HepG2 (cell line): ENCODE measurements around the gene HES3. TPM values are rescaled to one million over a fixed set of nuclear protein-coding genes. Genes with fewer than 3 reads are reported as not detected.

Source experiments
- ATAC-seq: fragments of 200-7000 bp; cut with Tn5 transposase; 3 replicates; pipeline ENCODE4 v1.9.1; 2020; ENCODE audit warnings: mild to moderate bottlenecking, moderate library complexity
- BruUV-seq: library from RNA; stranded (reverse); fragments of 400-500 nt; replicated peaks from 2 replicates; lab custom pipeline; 2021; lab: Mats Ljungman, UMichigan
- CTCF ChIA-PET: fragments of 300-600 bp; formaldehyde crosslinking; extraction: SDS; loops from one replicate; lab custom pipeline; 2021; ENCODE audit warnings: low total read pairs, inconsistent platforms, low intra/inter-chr PET ratio; lab: Yijun Ruan, JAX
- POLR2A ChIA-PET: fragments of 350-600 bp; sonication (Branson Sonifier 250); formaldehyde crosslinking; loops from one replicate; lab custom pipeline; 2020; ENCODE audit warnings: antibody characterized with exemption, inconsistent platforms; lab: Yijun Ruan, JAX
- DNase-seq: peaks from one replicate; pipeline ENCODE4 v3.0.0-alpha.2; 2015; ENCODE audit warnings: low spot score
- FAIRE-seq: peaks from 3 replicates; lab custom pipeline; 2011; peaks lifted over from hg19 to GRCh38; lab: Jason Lieb, UNC
- H2AFZ ChIP-seq: one replicate; pipeline ENCODE4 v1.6.1; 2011; ENCODE audit warnings: low read length, inconsistent platforms
- H3K27ac ChIP-seq: fragments of 300-600 bp; 3 replicates; pipeline ENCODE4 v1.8.0; 2011; ENCODE audit warnings: mixed run types, mild to moderate bottlenecking, mixed read lengths, low read length, inconsistent platforms; ENCODE audit not compliant: insufficient read depth; ENCODE audit errors: extremely low read length
- H3K27me3 ChIP-seq, 2 experiments: fragments of 200-600 bp in 1 of 2; 2 replicates in 1 of 2; 3 replicates in 1 of 2; pipeline versions ENCODE4 v1.6.0 to v1.8.0; 2011; ENCODE audit warnings: low read length in 2 of 2, mild to moderate bottlenecking in 2 of 2, moderate library complexity in 2 of 2, inconsistent platforms in 1 of 2; ENCODE audit not compliant: insufficient read depth in 2 of 2, control insufficient read depth in 1 of 2
- H3K36me3 ChIP-seq, 2 experiments: fragments of 200-600 bp in 1 of 2; replicated peaks in 1 of 2; 2 replicates in 1 of 2; 3 replicates in 1 of 2; pipeline versions ENCODE4 v1.5.1 to v1.8.0; 2011; ENCODE audit warnings: low read length in 2 of 2, inconsistent platforms in 1 of 2; ENCODE audit not compliant: insufficient read depth in 2 of 2, control insufficient read depth in 1 of 2
- H3K4me1 ChIP-seq: 2 replicates; pipeline ENCODE4 v1.5.1; 2012; ENCODE audit warnings: low read length, inconsistent platforms; ENCODE audit not compliant: insufficient read depth
- H3K4me2 ChIP-seq: 2 replicates; pipeline ENCODE4 v1.6.0; 2011; ENCODE audit warnings: low read depth, low read length, inconsistent platforms
- H3K4me3 ChIP-seq, 3 experiments: fragments of 200-600 bp in 1 of 3; sonication (generic), shearing (Covaris generic) in 1 of 3; replicated peaks in 1 of 3; 2 replicates each; pipeline ENCODE4 v1.5.1; 2011 to 2016; ENCODE audit warnings: low read length in 3 of 3, inconsistent platforms in 2 of 3, low read depth in 2 of 3, mild to moderate bottlenecking in 2 of 3, control low read depth in 1 of 3, mixed read lengths in 1 of 3; ENCODE audit not compliant: insufficient read depth in 1 of 3
- H3K79me2 ChIP-seq: one replicate; pipeline ENCODE4 v1.6.1; 2011; ENCODE audit warnings: low read length, inconsistent platforms; ENCODE audit not compliant: insufficient read depth
- H3K9ac ChIP-seq: 2 replicates; pipeline ENCODE4 v1.6.0; 2011; ENCODE audit warnings: mild to moderate bottlenecking, low read depth, low read length, inconsistent platforms; ENCODE audit not compliant: insufficient read depth
- H3K9me3 ChIP-seq: 2 replicates; pipeline ENCODE4 v1.5.1; 2012; ENCODE audit warnings: mild to moderate bottlenecking, low read length
- H4K20me1 ChIP-seq: 2 replicates; pipeline ENCODE4 v1.6.0; 2011; ENCODE audit warnings: inconsistent platforms, mild to moderate bottlenecking, low read length, moderate library complexity; ENCODE audit not compliant: insufficient read depth
- ARNTL ChIP-seq: sonication (generic); formaldehyde crosslinking; IDR thresholded peaks from 2 replicates; pipeline ENCODE4 v1.4.0; 2020; ENCODE audit warnings: mild to moderate bottlenecking, missing genetic modification reagents
- CBFB ChIP-seq: sonication (generic); formaldehyde crosslinking; IDR thresholded peaks from 2 replicates; pipeline ENCODE4 v1.4.0; 2020; ENCODE audit warnings: missing genetic modification reagents
- CTCF ChIP-seq: sonication (generic); formaldehyde crosslinking; IDR thresholded peaks from 2 replicates; pipeline ENCODE4 v1.5.0; 2020; ENCODE audit warnings: mild to moderate bottlenecking, missing genetic modification reagents, moderate library complexity
- HOXA5 ChIP-seq: sonication (generic); formaldehyde crosslinking; IDR thresholded peaks from 2 replicates; pipeline ENCODE4 v1.4.0; 2020; ENCODE audit warnings: missing genetic modification reagents
- ISL2 ChIP-seq: sonication (generic); formaldehyde crosslinking; IDR thresholded peaks from 2 replicates; pipeline ENCODE4 v1.5.0; 2020; ENCODE audit warnings: missing genetic modification reagents
- KDM2A ChIP-seq: sonication (generic); formaldehyde crosslinking; IDR thresholded peaks from 2 replicates; pipeline ENCODE4 v1.4.0; 2020; ENCODE audit warnings: low read depth, missing genetic modification reagents, borderline replicate concordance
- PHF20 ChIP-seq: sonication (generic); formaldehyde crosslinking; IDR thresholded peaks from 2 replicates; pipeline ENCODE4 v1.5.0; 2020; ENCODE audit warnings: mild to moderate bottlenecking, missing genetic modification reagents
- PITX1 ChIP-seq: sonication (generic); formaldehyde crosslinking; IDR thresholded peaks from 2 replicates; pipeline ENCODE4 v1.5.1; 2020; ENCODE audit warnings: mild to moderate bottlenecking, missing genetic modification reagents
- RAD21 ChIP-seq: fragments of 450-650 bp; formaldehyde crosslinking; IDR thresholded peaks from 2 replicates; pipeline ENCODE4 v1.5.0; 2020; ENCODE audit warnings: mild to moderate bottlenecking
- TFDP1 ChIP-seq: IDR thresholded peaks from 2 replicates; pipeline ENCODE4 v1.6.1; 2016; ENCODE audit warnings: missing compliant biosample characterization, missing genetic modification reagents, borderline replicate concordance
- TSC22D2 ChIP-seq: sonication (generic); formaldehyde crosslinking; IDR thresholded peaks from 2 replicates; pipeline ENCODE4 v1.5.1; 2020; ENCODE audit warnings: missing genetic modification reagents, mild to moderate bottlenecking, borderline replicate concordance
- ZFP91 ChIP-seq: sonication (generic); formaldehyde crosslinking; IDR thresholded peaks from 2 replicates; pipeline ENCODE4 v1.9.0; 2022; ENCODE audit warnings: missing genetic modification reagents, mild to moderate bottlenecking, borderline replicate concordance
- ZNF614 ChIP-seq: IDR thresholded peaks from 2 replicates; pipeline ENCODE4 v1.6.1; 2018; ENCODE audit warnings: missing biosample characterization, missing genetic modification reagents, inconsistent platforms, borderline replicate concordance
- ZNF777 ChIP-seq: sonication (generic); formaldehyde crosslinking; IDR thresholded peaks from 2 replicates; pipeline ENCODE4 v1.4.0; 2020; ENCODE audit warnings: missing genetic modification reagents
- ZNF800 ChIP-seq: sonication (generic); formaldehyde crosslinking; IDR thresholded peaks from 2 replicates; pipeline ENCODE4 v1.4.0; 2020; ENCODE audit warnings: missing genetic modification reagents
- WGBS: methylation state at CpG from one replicate; pipeline ENCODE4 v1.1.6; 2017; ENCODE audit warnings: low lambda C conversion rate; 5-methylcytosine and 5-hydroxymethylcytosine counted together
- in situ Hi-C: cut with HindIII; loops from 2 replicates; pipeline ENCODE4 v1.10.0; 2017; ENCODE audit warnings: low pct_unique_long_range_greater_than_20kb; ENCODE audit not compliant: extremely low pct_ligation_motif_present
- intact Hi-C: fragments of 100-400 bp; cut with micrococcal nuclease; formaldehyde crosslinking; loops from one replicate; pipeline ENCODE4 v1.10.0; 2022; ENCODE audit not compliant: unreplicated experiment
- polyA plus RNA-seq, 8 experiments: library from polyadenylated mRNA; depleted of rRNA in 3 of 8; stranded (reverse) in 7 of 8; unstranded in 1 of 8; fragments of >200 nt; fragmentation: Illumina TruSeq in 4 of 8; extraction: Trizol in 4 of 8; gene quantifications; 2 replicates each; pipeline versions ENCODE4 v1.2.1 to v1.2.3, GENCODE V29; 2011 to 2016; ENCODE audit warnings: low read depth in 4 of 8, missing spikeins in 1 of 8, mixed read lengths in 1 of 8; ENCODE audit not compliant: insufficient read depth in 1 of 8
- total RNA-seq, 5 experiments: library from RNA; depleted of rRNA; stranded (reverse); fragments of >200 nt; fragmentation: Illumina TruSeq; extraction: Trizol; gene quantifications; 2 replicates each; pipeline ENCODE4 v1.2.3, GENCODE V29; 2016; ENCODE audit warnings: low read depth in 1 of 5

HES3 gene
- total and polyA plus RNA-seq, 2 of the 13 experiments (the other 11 are each of a cell fraction or from before 2014, with no cell fraction given): not detected

- no peaks in the 10 kb centered on the region for H3K36me3 ChIP-seq
- 0 out of 2 replicates have a peak, but pooled peaks cover 5% of the 10 kb centered on the region for H4K20me1 ChIP-seq
- no peak overlapping the region for H3K4me2 ChIP-seq
- no peak overlapping the region for H3K4me3 ChIP-seq
- H3K79me2 ChIP-seq: no peaks in the 10 kb centered on the region
- WGBS: 6% methylated on average over 14 of the region's 30 CpGs
- H3K27ac ChIP-seq: no peak overlapping the region
- POLR2A ChIA-PET: interaction anchor here (1.7 kb wide), 2 partner anchors 42 to 97 kb away, joined by 3 to 4 read pairs; no protein-coding TSS in a partner anchor
- intact Hi-C loops (loop anchor here (1.0 to 10.0 kb wide), 4 partner anchors 34 to 146 kb away; partner anchors contain the start of gene ACOT7), in situ Hi-C loops (loop anchor here (5.0 to 10.0 kb wide), 3 partner anchors 36 to 168 kb away; partner anchors contain the start of gene HES2)
- no peak overlapping the region for H2AFZ ChIP-seq
- H3K27me3 ChIP-seq: peaks cover 20 to 69% of the 10 kb centered on the region in 2 experiments
- no peak overlapping the region for H3K9ac ChIP-seq
- ATAC-seq (peak; percentile 64), FAIRE-seq (peak; percentile 42), DNase-seq (peak; percentile 54)
- CTCF ChIA-PET: interaction anchor here (1.2 to 3.4 kb wide), 3 partner anchors 34 to 96 kb away, joined by 5 to 39 read pairs (median 16); no protein-coding TSS in a partner anchor
- peaks cover 26% of the 10 kb centered on the region for H3K4me1 ChIP-seq
- no peaks in the 10 kb centered on the region for H3K9me3 ChIP-seq
- no TSS peak for BruUV-seq
- TF ChIP-seq ARNTL (CRISPR knock-in tag): no peak
- TF ChIP-seq PHF20 (CRISPR knock-in tag): 0 out of 2 replicates have a peak, but pooled peaks have one; percentile 14
- no peak for TF ChIP-seq HOXA5
- peak; percentile 59; the same call in 1 of the 2 replicates for TF ChIP-seq CBFB (CRISPR knock-in tag)
- TF ChIP-seq CTCF (CRISPR knock-in tag): peak; percentile 97
- peak; percentile 35; the same call in 1 of the 2 replicates for TF ChIP-seq KDM2A
- TF ChIP-seq ZNF614: no peak
- TF ChIP-seq ZNF777 (CRISPR knock-in tag): peak; percentile 54; the same call in 1 of the 2 replicates
- TF ChIP-seq ZFP91 (CRISPR knock-in tag): peak; percentile 36; the same call in 1 of the 2 replicates
- 0 out of 2 replicates have a peak, but pooled peaks have one; percentile 30 for TF ChIP-seq PITX1 (CRISPR knock-in tag)
- 0 out of 2 replicates have a peak, but pooled peaks have one; percentile 58 for TF ChIP-seq TSC22D2 (CRISPR knock-in tag)
- TF ChIP-seq ZNF800 (CRISPR knock-in tag): peak; percentile 72
- peak; percentile 46; the same call in 1 of the 2 replicates for TF ChIP-seq TFDP1
- 0 out of 2 replicates have a peak, but pooled peaks have one; percentile 21 for TF ChIP-seq ISL2
- TF ChIP-seq RAD21 (CRISPR knock-in tag): peak; percentile 97
Measured at GRCh38 chr1:6246497-6247467, 2.8 kb downstream of the HES3 start.
